Activated naive CD4-positive, alpha-beta T cell treated with Interleukin-2 at 50 U/mL for 16 hours (primary cell): ENCODE measurements around the gene ASCL2.

Experiments
- DNase-seq: peaks from one replicate; pipeline ENCODE4 v3.0.0-alpha.2; 2020

The ASCL2 gene

DNA sequence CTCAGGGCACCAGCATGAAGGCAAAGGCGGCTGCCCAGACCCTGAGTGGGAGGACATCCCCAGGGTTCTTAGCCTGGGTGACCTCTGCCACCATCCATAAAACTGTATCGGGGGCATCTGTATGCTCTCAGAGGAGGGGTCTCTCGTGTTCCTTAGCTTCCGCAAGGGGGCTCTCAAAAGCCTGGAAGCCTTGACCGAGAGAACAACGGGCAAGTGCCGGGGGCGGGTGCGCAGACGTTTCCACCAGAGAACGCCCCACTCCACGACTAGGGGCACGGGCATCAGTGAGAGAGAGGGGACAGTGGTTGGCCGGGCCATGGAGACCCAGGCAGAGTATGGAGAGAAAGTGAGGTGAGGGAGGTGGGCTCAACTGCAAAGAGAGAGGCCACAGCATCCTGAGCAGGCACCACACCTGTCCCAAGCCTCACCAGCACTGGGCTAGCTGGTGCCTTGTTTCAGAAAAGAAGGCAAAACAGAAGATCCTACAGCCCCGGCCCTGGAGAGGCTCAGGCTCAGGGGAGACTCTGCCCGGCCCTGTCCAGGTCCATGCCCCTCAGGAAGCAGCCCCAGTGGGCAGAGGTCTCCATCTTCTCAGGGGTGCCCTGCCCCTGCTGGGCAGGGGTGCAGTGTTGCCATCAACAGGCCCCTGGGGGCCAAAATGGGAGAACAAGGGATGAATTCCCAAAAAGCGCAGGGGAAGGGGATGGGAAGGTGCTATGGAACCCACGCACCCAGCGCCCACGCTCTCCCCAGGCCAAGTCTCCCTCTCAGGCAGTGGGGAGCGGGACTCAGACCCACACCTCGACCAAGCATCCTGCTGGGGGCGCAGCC lies 37.3 kb upstream of the ASCL2 start:
- DNase-seq = no peak

DNA sequence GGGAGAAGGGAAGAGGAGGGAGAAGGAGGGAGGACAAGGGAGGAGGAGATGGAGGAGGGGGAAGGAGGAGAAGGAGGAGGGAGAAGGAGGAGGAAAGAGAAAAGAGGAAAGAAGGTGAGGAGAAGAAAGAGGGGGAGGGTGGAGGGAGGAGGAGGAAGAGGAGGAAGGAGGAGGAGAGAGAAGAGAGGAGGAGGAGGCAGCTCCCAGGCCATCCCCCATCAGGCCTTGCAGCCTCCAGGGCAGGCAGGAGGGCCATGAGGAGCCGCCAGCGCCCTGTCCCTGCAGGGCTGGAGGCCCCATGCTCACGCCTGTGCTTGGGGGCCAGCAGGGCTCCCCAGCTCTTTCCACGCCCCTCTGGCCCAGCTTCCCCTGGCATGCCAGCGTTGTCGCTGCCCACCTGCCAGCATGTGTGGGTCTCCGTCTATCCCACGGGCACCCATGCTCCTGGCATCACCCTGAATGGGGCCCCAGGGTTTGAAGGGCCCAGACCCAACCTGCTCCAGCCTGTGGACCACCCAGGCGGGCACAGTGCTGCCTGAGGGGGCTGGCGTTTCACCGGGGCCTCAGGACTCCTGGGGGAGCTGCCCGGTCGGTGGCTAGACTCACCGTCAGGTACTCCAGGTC lies 36.6 kb upstream of the ASCL2 start:
- DNase-seq = no peak

DNA sequence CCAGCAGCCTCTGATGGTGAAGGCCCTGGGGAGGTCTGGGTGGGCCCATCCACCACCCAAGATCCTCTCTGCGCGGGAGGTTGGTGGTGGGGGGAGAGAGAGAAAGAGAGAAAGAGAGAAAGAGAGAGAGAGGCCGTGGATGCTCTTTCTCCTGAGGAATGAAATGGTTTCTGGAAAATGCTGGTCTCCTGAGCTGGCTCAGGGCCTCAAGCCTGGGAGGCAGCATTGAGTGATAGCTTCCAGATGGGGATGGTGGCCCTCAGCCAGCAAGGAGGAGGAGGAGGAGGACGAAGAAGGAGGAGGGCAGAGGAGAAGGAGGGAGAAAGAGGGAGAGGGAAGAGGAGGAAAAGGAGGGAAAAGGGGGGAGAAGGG lies 36.0 kb upstream of the ASCL2 start:
- DNase-seq = no peak

DNA sequence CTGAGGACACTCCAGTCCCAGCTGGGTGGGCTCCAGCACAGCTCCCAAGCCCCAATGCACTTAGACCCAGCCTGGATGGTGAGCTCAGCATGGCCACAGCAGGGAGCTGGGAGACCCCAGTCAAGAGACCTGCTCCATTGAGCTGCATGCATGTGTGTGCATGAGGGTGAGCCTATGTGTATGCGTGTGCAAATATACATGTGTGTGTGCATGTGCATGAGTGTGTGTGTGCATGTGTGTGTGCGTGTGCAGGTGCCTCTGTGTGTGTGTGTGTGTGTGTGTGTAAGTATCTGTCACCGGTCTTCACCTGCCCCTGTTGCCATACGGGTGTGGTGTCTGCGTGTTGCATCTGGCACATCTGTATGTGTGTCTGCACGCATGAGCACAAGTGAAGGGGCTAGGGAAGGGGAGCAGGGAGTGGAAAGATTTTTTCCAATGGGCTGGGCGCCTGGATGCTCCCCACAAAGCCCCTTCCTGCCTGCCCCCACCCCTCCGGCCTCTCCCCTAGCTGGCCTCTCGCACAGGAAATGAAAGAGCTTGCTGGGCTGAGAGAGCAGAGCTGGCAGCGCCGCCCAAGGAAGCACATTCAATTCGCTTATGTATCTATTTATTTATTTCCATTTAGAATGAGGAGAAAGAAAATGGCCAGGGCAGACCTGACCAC lies 35.5 kb upstream of the ASCL2 start:
- DNase-seq = no peak

DNA sequence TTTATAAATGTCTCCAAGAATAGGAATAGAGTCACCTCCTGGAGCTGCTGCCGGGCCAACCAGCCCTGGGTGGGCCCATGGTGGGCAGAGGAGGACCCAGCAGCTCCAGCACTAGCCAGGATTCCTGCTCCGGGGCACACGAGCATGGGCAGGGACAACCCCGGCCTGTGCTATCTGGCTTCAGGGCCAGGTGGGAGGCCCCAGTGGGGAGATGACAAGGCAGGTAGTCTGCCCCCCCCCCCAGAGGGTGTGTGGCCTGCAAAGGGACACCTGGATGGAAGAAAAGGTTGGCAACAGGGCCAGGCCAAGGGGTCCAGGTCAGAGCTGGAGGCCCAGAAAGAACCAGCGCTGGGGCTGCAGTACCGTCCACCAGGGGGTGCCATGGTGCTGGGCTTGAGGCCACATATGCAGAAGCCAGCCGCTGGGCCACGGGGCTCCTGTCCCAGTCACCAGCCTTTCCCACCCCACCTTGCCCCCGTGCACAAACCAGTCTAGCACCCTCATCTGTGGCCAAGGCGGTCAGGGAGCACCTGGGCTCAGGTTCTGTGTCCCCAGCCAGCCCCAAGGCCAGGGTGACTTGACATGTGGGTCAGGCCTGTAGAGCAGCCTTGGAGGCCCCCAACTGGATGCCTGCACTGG lies 34.9 kb upstream of the ASCL2 start:
- peak; percentile 85 for DNase-seq

DNA sequence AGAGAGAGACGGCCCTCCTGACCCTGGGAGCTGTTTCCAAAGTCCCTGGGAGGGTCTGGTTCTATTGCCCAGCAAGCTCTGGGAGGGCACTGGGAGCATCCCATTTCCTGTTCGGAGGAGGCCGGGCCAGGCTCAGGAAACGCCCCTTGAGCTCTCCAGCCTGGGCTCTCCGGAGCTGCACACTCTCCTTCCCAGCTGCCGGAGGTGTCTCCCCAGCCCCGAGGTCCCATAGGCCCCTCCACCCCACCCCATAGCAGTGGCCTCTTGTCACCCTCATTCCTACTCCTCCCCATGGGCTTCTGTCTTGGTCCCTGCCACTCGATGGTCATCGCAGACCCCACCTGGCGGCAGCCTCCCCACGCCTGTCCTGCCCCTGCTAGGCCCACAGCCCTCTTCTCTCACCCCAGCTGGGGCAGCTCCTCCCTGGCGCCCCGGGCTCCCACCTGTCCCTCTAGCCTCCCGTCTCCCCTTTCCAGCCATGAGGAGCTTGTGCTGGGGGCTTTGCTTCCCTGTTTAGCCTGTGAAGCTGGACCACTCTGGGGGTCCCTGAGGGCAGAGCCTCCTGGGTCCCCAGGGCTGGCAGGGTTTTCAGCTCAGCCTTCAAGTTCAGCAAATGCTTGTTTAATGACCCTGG lies 34.2 kb upstream of the ASCL2 start:
- DNase-seq = no peak

DNA sequence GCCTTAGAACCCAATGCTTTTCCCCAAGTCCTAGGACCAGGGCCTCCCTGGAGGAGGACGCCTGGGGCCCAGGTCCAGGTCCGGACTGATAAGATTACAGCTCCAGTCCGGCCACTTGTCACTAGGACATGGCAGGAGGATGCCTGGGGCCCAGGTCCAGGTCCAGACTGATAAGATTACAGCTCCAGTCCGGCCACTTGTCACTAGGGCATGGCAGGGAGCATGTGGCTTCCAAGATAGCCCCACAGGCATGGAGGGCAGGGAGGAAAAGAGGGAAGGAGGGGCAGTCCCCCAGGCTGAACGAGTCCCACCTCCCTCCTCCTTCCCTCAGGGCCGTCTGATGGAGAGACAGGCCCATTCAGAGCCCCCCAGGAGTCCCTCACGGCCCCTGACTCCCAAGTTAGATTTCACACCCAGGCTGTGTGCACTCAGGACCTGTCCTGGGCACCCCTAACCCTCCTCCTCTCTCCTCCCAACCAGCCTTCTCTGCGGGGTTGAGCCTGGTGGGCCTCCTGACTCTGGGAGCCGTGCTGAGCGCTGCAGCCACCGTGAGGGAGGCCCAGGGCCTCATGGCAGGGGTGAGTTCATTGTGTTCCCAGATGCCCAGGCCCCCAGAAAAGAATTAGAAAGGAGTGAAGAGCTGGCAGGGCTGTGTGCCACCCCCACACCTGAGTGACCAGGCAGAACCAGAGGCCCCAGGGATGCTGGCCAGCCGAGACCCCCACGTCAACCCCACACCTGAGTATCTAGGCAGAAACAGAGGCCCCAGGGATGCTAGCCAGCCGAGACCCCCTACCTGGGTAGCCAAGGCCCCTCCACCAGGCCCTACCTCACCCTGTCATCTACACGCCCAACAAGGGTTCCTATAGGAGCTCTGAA lies 33.5 kb upstream of the ASCL2 start:
- no peak for DNase-seq

DNA sequence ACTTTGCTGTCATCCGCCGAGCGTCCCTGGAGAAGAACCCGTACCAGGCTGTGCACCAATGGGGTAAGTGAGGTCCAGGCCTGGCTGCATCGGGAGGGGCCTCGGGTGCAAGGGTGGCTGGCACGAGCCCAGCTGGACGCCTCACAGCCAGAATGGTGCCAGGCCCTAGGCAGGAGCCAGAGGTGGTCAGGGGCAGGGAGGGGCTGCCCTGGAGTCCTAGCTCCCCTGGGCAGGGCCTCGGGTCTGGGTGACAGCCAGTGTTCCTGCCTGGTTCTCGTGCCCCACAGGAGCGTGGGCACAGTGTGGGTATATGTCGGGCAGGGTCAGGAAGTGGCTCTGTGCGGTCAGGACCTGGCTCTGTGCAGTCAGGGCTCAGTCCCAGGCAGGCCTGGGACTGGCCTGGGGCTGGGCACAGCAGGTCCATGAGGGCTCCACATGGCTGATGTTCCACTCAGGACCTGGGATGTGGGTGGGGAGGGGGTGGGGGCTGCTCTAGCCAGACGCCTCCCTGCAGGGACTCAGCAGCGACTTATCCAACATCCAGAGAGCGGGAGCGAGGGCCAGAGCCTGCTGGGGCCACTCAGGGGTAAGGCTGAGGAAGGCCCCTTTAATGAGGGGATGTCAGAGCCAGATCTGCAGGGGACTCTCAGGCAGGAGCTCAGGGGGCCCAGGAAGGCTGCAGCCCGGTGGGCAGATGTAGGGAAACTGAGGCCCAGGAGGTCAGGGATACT lies 32.7 kb upstream of the ASCL2 start:
- no peak for DNase-seq

DNA sequence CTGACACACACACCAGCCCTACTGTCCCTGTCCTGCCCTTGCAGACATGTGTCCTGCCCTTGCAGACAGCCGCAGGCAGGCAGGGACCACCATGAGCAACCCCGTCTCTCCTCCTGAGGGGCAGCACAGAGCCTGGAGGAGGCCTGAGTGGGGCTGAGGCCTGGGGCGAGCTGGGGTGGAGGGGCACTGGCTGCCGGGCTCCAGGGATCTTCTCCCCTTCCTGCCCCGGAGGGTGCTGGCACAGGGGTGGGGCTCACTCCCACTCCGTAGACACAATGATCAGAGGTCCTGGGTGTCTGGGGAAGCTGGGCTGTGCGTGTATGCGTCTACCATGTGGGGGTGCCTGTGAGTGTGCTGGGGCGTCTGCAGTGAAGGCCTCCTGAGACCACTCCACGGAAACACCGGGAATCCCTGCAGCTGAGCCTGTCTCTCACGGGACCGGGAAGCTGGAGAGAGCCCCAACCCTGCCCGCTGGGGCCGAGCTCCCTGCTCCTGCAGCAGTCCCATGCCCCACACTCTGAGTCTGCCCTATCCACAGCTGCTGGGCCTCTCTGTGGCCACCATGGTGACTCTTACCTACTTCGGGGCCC lies 32.0 kb upstream of the ASCL2 start:
- peak; percentile 29 for DNase-seq

DNA sequence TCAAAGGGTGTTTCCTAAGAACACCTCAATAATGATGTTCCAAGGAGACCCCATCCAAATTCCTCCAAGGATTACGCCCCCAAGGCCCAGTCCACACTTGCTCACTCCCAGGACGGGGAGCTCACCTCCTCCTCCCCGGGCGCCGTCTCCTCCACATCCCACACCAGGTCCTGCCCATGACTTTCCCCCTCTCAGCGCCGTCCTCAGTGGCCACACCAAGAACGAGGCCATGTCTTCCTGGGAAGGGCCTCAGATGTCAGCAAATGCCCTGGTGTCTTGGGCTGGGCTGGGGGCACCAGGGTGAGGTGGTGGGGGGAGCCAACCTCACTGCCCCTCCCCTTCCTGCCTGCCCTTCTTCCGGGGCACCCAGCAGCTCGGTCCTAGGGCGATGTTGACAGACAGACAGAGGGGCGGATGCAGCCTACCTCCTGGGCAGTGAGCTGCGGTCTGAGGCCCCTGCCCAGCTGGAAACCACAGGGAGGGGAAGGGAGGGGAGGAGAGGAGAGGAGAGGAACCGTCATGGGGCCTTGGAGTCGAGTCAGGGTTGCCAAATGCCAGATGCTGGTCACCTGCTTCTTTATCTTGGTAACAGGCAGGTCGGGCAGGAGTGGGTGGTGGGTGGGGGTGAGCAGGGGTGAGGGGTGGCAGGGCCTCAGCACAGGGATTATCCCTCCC lies 31.4 kb upstream of the ASCL2 start, which contains the start of the genes C11orf21 and TSPAN32:
Gene C11orf21 (minus strand): TSS at position 288 of the 675 bp plus-strand sequence. CDS start 110 bp downstream, at position 178.
Gene TSPAN32 (plus strand): TSS at position 383 of the 675 bp plus-strand sequence. CDS start 137 bp downstream, at position 520.
- DNase-seq = peak; percentile 63

DNA sequence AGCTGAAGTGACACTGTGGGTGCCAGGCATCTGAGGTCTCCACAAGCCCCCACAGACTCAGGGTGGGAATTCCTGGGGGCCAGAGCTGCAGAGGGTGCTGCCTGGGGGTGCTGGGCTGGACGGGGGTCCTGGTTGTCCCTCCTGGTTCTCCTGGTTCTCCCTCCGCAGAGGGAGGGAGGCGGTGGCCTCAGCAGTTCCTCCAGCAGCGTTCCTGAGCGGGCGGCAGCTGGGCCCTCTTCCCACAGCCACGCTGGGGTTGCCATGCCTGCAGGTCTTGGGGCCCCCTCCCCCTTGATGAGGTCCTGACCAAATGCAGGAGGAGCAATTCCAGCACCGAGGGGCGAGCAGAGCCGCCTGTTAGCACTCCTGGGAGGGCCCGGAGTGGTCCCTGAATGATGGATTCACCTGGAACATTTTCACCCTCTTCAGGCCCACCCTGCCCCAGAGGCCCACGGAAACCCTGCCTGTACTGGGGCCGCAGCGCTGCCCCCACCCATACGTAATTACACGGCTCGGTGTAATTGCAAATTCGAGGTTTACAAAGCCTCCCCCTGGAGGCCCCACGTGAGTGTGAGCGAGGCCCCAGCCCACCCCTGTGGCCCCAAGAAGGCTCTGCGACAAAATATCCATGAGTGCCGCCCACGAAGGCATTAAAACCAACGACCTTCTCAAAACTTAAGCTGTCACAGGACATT lies 30.7 kb upstream of the ASCL2 start:
- peak; percentile 29 for DNase-seq

DNA sequence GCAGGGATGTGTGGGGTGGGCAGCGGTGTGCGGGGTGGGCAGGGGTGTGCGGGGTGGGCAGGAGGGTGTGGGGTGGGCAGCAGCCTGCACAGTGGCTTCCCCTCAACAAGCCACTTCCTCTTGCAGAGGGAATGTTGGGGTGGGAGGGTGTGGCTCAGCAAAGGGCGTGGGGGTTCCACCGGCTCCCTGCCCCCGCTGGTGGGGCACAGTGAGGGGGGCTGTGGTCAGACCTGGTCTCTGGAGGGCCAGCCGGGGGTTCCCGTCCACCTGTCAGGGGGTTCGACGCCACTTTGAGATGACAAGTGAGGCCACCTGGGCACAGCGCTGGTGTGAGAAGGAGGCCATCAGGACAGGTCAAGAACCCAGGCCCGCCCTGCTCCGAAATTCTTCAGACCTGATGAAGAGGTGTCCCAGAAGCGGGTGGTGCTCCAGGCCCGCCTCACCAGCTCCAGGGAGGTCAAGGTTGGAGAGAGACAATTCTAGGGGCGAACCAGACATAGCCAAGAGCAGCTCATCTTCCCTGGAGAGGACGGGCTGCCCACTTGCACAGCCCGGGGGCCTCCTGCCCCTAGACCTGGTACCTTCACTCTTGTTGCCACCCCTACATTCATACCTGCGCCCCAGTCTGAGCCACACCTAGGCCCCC lies 30.0 kb upstream of the ASCL2 start:
- no peak for DNase-seq

DNA sequence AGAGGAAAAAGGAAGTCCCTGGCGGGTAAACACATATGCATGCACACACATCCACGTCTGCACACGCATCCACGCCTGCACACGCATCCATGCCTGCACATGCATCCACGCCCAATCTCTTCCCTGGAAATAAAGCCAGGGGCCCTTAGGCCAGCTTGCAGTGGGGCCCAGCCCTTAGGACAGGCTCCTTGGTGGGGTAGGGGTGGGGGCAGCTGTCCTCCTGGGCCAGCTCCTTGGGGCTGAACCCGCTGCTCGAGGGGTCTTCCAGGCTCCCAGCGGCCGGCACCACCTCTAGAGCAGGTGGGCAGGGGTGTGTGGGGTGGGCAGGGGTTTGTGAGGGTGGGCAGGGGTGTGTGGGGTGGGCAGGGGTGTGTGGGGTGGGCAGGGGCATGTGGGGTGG lies 29.4 kb upstream of the ASCL2 start:
- DNase-seq = no peak

DNA sequence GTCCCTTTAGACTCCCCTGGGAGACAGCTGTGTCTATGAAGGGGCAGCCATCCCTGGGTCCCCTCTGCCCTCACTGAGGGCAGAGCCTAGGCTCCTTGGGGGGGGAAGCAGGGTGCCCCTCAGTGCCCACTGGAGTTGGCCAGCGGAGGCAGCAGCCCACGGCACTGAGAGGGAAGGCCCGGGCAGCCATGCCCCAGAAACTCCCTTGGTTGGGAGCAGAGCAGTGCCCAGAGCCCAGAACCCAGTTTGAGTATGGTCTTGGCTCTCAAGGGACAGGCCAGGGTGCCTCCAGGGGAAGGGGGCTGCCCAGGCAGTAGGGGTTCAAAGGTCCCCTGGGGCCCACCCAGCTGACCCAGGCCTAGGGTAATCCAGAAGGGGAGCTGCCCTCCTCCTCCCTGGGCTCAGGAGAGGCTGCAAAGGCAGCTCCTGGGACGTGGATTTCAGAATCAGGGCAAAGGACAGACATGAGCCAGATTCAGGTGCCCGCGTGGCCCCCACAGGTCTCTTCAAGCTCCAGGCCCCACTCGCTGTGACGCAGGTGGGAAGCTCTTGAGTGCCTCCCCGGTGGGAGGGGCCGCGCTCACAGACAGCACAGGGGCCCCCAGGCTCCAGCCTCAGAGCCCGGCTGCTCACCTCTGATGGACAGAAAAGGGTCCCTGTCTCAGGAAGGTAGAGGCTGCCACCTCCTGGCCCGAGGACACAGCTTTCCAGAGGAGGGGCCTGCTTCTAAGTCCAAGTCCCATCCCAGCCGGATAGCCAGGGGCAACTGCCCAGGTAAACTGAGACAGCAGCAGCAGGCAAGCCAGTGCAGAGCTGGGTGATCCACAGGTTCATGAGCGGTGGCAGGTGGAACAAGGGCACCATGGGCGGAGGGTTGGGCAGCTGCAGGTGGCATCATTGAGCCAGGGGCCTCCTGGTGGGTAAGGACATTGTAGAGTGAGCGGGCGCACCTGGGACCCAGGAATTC lies 28.7 kb upstream of the ASCL2 start:
- DNase-seq = peak; percentile 34

DNA sequence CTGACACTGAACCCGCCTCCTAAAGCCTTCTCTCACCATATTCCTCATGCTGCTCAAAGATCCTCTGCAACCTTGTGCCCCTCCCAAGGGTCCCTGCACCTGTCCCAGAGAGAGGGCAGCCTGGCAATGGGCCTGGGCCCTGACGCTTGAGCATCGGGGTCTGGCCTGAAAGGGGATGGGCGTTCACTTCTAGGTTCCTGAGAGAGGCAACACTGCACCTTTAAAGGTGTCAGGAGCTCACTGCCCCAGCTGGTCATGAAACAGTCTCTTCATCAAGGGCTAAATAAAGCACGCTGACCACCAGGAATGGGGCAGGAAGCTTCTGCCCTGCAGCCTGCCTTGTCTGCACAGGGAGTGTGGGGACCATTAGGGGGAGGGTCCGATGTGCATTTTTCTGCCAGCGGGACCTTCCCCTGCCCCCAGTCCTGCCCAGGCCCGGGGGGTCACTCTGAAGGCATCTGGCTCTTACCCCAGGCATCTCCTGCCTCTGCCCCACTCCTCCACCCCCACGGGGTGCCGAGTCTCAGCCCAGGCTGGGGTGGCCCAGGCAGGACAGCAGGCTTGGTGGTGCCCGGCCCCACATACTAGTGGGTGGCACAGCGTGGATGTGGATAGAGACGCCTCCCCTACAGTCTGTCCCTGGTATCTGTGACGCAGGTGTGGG lies 27.9 kb upstream of the ASCL2 start:
- DNase-seq = no peak

DNA sequence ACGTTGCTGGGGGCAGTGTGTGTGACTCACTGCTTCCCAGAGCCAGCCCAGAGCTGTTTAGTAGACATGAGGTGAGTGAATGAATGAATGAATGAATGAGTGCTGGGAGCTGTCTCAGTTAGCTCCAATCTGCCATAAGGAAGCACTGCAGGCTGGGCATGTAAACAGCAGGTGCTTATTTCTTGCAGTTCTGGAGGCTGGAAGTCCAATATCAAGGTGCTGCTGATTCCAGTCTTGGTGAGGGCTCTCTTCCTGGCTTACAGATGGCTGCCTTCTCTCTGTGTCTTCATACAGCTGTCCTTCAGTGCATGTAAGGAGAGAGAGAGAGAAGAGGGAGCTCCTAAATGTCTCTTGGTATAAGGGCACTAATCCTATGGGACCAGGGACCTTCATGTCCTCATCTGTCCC lies 27.2 kb upstream of the ASCL2 start:
- DNase-seq = no peak
